Stimulated activated CD4-positive, alpha-beta T cell treated with anti-CD3 and anti-CD28 coated beads, TNF-alpha, amount 100 ng/mL, for 1 hour (primary cell): ENCODE results near the gene ABCA9.

Experiments
- DNase-seq, 3 donors: peaks; one replicate each; pipeline ENCODE4 v3.0.0-alpha.2; 2020; ENCODE audit warnings: low read depth in 3 of 3, low spot score in 1 of 3

Gene ABCA9

GRCh38 chr17:69069226-69069750 lies 8.6 kb upstream of the ABCA9 start:
- DNase-seq: no peak

- DNase-seq: no peak
Observed at GRCh38 chr17:69067274-69068047, 6.7 kb upstream of the ABCA9 start.

DNA sequence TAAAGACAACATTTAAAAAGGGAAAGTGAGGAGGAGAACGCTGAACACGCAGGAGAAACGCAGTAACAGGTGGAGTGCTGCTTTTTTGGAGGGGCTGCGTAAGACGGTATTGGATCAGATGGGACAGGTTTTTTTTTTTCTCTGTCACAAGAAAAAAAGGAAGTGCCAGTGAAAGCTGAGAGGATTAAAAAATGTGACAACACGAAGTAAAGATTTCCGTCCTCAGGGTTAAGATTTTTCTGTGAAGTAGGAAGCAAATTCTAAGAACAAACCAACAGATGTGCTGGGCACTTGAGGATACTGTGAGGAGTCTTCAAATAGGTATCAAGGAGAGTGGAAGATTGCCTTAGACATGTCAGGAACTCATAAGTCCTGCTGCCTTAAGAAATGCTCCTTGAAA lies 5.8 kb upstream of the ABCA9 start:
- no peak for DNase-seq

DNA sequence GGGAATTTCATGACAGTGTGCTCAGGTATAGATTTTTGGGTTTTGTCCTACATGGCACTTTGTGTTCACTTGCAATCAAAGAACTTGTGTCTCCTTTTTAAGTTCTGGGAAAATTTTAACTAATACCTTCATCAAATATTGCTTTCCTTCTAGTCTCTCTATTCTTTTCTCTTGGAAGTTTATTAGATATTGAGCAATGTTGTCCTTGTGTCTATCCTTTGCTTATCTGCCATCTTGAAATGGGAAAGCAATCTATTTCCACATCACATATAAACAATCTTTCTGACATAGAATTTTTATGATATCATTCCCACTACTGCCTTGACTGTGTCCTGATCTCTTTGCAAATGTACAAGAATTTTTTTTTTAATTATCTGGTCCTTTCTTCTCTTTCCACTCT lies 4.4 kb upstream of the ABCA9 start:
- DNase-seq: no peak

- no peak for DNase-seq
Observed at GRCh38 chr17:69064476-69064875, 3.7 kb upstream of the ABCA9 start.

- no peak for DNase-seq
Observed at GRCh38 chr17:69064001-69064400, 3.3 kb upstream of the ABCA9 start.

DNA sequence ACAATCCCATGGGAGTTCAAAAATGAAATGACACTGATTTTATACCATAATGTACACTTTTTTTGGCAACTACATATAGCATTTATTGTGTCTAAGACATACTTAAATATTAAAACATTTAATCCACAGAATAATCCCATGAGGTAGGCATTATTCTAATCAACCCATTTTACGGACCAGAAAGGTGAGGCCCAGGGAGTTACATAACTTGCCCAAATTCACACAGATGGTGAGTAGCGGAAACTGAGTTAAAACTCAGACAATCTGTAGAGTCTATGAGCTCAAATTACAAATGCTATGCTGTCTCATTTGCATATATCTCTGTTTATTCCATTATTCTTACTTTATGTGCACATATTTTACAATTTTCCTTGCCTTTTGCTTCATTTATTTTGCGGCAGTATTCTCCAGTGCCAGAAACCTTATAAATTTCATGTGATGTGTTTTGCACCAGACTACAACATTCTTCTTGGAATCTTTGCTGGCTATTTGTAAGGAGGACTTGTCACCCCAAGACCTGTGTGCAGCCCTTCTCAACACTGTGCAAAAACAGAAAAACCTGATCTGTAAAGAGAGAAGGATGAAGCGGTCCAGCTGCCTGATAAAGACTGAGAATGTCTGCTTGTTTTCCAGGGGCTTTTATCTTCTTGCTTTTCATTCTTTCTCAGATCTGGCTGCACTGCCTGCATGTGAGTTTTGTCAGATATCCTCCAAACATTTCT lies 2.3 kb upstream of the ABCA9 start:
- no peak for DNase-seq

GRCh38 chr17:69061721-69062556 lies 1.2 kb upstream of the ABCA9 start:
- no peak for DNase-seq

DNA sequence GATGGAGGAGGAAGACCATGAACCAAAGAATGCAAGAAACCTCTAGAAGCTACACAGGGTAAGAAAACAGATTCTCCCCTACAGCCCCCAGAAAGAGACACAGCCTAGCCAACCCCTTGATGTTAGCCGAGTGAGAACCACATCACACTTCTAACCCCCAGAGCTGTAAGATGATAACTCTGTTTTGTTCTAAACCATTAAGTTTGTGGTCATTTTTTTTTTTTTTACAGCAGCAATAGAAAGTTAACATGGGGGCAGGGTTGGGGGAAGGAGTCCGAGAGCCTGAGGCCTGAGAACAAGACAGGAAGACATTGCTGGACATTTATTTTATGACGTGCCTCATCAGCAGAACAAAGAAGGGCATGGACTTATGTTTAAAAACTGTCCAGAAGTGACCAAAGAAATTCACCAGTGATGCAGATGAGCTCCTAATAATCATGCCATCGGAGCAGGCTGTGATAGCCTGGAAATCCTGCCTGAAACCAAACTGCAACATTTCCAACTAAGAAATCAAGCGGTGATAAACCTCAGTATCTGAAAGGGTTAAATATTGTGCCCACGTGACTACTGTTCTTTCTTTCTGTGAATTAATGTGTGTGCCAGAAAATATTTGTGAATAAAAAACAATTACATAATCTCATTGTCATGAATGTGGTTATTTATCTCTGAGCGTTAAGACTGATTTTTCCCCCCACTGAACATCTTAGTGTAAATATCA lies 1.1 kb downstream of the ABCA9 start:
- DNase-seq: no peak

DNA sequence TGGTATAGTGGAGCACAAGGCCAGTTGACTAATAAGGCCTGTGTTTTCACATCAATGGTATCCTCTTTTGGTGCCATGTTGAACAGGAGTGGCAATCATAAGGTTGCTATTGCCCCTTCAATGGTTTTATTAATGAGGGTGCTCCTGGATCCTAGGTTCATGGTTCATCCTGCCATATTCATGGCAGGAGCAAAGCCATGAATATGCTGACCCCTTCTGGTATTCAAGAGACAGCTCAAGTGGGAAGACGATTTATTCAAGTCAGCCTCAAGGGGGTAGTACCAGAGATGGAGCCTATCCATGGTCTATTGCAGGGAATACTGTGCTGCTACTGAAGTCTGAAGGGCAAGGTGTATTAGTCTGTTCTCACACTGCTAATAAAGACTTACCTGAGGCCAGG lies 2.6 kb downstream of the ABCA9 start:
- DNase-seq: no peak

- no peak for DNase-seq
Observed at GRCh38 chr17:69057280-69057679, 3.4 kb downstream of the ABCA9 start.

GRCh38 chr17:69056179-69056823 lies 4.4 kb downstream of the ABCA9 start:
- no peak for DNase-seq

DNA sequence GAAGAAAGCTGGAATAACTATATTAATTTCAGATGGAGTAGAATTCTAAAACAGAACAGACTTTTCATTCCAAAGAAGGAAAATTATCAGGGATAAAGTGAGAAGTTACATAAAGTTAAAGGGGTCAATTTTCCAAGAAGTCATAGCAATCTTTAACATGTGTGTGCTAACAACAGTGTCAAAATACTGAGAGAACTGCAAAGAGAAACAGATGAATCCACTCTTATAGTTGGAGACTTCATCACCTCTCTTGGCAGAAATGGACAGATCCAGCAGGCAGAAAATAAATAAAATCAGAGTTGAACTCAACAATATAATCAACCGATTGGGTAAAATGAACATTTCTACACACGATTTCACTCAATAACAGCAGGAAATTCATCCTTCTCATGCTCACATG lies 5.4 kb downstream of the ABCA9 start:
- no peak for DNase-seq

DNA sequence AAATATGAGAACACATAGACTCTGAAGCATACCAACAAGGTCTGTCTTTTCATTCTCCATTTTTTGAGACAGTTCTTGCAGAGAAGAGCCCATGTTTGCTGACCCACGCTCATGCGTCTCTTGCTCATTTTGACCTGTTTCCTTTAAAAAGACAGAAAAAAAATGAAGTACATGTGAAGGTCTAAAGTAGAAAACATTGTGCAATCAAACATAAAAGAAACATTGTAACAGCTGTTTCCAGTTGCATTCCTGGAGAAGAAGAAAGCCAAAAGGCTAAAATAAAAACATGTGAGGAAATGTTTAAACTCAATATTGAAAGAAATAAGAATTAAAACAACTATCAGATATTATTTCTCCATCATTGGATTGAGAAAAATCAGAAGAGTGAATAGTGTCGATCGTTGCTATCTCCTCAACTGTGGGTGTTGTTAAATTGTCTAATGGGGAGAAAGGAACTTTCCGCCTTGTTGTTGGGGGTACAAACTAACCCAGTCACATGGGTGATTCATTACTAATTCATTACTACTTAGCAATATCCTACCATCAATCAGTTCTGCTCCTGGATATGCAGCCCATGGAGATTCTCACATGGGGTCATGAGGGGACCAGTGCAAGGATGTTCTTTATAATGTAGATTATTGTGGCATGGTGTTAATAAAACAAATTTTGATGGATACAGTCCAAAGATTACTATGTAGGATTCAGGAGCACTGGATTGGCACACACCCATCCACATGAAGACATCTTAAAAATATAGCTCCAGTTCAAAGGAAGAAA lies 9.5 kb downstream of the ABCA9 start:
- no peak for DNase-seq

- DNase-seq: no peak
Observed at GRCh38 chr17:69048634-69049033, 12.1 kb downstream of the ABCA9 start.

DNA sequence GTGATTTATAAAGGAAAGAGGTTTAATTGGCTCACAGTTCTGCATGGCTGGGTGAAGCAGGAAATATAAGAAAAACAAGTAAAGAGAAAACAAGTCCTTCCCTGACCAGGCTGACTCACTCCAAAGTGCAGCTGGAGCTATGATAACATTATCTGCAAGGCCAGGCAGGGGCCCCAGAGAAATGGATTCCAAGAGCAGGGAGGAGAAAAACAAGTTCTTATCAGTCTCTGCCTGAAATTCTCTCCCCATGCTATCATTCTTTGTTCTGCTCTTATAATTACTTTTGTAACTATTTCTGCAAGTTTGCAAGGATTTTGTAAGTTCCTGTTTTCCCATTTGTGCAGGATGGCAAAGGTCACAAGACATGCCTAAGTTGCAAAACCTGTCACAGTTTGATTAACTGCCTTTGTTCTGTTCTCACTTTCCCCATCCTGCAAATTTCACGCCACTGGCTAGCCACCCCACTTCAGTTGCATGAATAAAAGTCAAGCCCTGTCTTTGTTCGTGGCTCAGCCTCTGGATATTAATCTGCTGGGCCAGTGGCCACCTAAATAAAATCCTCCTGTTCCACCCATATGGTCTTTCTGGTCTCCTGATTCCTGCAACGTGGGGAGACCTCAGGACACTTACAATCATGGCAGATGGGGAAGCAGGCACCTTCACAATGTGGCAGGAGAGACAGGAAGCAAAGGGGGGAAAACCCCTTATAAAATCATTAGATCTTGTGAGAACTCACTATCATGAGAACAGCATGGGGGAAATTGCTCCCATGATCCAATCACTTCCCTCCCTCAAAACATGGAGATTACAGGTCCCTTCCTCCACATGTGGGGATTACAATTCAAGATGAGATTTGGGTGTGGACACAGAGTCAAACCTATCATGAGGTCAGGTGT lies 13.1 kb downstream of the ABCA9 start:
- DNase-seq: no peak

DNA sequence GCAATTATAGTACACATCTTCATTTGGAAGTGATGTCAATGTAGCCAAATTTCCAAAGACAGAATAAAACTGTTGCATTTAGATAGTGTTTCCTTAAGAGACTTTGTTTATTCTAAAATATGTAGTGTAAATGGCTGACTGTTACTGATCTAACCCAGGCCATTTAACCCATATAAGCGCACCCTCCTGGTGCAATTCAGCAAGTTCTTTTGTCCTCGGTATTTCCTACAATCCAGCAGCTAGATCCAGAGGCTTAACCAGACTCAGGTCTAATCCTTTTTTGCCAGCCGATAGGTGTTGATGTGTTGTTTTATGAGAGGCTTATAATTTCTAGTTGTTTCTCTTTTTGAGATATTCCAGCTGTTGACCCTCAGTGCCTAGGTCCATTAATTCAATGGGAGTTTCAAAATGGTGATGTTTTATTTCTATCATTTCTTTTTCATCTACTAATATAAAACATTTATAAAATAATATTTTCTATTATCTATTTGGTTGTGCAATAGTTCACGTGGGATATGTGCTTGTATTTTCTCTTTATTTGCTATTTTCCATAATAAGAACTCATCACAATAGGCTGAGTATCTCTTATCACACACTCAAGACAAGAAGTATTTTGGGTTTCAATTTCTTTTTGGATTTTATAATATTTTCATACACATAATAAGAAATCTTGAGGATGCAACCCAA lies 14.5 kb downstream of the ABCA9 start:
- no peak for DNase-seq

- no peak for DNase-seq
Observed at GRCh38 chr17:69045646-69046045, 15.1 kb downstream of the ABCA9 start.
